GM18502 (cell line): ENCODE data around the gene DNAH3.
"Not testable (repeated sequence)": the region's sequence is repeated elsewhere in the genome, so short reads cannot be mapped to it uniquely, and the experiment has no call there.

Source experiments
- ATAC-seq: cut with Tn5 transposase; IDR thresholded peaks from one replicate; pipeline ENCODE4 v1.9.1; 2021; ENCODE audit warnings: mild to moderate bottlenecking; ENCODE audit not compliant: unreplicated experiment, poor library complexity

DNAH3 gene, protein sequence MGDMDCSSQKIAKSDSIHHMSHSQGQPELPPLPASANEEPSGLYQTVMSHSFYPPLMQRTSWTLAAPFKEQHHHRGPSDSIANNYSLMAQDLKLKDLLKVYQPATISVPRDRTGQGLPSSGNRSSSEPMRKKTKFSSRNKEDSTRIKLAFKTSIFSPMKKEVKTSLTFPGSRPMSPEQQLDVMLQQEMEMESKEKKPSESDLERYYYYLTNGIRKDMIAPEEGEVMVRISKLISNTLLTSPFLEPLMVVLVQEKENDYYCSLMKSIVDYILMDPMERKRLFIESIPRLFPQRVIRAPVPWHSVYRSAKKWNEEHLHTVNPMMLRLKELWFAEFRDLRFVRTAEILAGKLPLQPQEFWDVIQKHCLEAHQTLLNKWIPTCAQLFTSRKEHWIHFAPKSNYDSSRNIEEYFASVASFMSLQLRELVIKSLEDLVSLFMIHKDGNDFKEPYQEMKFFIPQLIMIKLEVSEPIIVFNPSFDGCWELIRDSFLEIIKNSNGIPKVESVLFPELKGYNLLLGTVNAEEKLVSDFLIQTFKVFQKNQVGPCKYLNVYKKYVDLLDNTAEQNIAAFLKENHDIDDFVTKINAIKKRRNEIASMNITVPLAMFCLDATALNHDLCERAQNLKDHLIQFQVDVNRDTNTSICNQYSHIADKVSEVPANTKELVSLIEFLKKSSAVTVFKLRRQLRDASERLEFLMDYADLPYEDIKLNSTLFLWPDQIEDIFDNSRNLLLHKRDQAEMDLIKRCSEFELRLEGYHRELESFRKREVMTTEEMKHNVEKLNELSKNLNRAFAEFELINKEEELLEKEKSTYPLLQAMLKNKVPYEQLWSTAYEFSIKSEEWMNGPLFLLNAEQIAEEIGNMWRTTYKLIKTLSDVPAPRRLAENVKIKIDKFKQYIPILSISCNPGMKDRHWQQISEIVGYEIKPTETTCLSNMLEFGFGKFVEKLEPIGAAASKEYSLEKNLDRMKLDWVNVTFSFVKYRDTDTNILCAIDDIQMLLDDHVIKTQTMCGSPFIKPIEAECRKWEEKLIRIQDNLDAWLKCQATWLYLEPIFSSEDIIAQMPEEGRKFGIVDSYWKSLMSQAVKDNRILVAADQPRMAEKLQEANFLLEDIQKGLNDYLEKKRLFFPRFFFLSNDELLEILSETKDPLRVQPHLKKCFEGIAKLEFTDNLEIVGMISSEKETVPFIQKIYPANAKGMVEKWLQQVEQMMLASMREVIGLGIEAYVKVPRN (N-terminal part only)

DNA sequence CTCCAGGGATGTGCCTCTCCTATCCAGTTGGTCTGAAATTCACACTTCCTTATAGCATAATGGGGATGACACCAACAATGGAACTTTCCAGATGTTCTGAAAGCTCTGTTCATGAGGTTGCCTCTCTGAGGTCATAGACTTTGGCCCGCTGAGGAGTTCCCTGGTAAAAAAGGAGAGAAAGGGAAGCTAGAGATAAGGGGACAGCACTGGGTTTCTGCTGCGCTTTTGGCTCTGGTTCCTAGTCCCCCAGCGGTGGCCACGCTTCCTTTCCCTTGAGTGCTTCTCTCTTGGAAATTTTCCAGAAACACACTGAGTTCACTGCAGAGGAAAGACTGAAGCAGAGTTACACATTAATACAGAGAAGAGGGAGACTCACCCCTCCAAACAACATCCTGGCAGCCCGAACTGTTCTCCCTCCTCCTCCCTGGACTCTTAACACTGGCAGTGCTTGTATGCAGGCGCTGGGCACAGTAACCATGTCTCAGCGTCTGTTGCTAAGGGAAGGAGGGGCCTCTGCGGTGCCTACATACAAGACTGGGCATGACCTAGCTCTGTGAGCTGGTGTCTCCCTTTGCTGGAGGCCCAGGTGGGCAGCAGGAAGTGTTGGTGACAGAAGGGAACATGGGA, at the start of gene DNAH3:
TSS of gene DNAH3 (minus strand) at position 472 of the 627 bp plus-strand sequence. CDS start 527 bp downstream, outside the sequence.
- no peak for ATAC-seq

DNA sequence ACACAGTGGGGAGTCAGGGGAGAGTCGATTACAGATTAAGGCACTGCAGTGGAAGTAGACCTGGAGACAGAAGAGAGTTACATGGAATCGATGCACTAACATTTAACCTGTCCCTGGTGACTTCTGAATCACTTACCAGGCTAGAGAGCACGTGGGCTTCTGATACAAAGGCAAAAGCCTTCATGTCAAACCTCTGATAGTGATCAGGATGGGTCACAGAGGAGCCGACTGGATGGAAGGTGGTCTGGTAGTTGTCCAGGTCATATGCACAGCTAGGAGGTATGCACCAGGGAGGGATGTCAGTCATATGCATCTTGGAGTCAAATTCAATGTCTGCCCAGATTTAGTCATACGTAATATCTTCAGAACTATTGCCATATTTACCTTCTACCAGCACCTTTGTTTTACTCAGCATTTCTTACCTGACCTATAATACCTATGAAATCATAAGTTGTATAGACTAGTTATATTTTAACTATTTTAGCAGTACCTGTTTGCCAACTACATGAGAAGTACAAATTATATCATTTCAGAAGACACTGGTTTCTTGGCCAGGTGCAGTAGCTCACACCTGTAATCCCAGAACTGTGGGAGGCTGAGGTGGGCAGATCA, 49.1 kb upstream of the DNAH3 start:
- no peak for ATAC-seq

DNA sequence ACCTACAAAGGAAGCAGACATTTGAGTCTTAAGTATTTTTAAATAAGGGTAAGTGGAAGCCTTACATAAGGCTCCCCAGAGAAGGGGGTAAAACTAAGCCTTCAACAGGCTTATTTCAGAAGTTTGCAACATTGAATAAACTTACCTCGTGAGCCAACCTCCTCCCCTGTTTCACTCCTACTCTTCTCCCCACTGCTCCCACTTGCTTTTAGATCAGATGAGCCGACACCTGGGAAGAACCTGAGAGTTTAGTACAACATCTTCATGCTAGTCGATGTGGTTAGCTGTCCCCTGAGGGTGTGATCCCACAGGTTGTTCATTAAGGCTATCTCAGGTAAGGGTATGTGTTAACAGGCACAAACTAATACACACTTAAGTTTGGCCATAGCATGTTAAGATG, 47.0 kb upstream of the DNAH3 start:
- ATAC-seq: no peak

DNA sequence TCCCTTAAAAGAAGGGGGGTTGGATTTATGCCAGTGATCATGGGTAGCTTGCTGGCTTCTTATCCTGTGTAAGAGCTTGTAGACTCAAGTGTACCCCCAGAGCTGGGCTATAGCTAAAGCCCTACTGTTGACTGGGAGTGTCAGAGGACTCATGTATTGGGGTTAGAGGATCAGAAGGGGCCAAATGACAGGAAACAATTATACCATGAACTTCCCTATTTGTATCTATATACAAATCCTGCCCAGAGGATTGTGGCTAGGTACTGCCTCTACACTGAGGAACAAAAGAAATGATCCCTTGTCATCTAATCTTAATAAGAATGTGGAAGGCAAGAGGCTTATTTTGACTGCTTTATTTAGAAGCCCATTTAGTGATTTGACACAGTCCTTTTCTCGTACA, 46.5 kb upstream of the DNAH3 start:
- ATAC-seq: no peak

DNA sequence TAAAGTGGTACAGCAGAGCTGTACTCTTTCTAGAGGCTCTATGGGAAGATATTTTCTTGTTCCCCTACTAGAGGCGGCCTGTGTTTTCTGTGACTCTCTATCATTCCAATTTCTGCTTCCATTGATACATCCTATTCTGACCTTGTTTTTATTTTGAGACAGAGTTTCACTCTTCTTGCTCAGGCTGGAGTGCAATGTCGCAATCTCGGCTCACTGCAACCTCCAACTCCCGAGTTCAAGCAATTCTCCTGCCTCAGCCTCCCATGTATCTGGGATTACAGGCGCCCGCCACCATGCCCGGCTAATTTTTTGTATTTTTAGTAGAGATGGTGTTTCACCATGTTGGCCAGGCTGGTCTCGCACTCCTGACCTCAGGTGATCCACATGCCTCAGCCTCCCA, 44.7 kb upstream of the DNAH3 start:
- ATAC-seq: not testable (repeated sequence)

DNA sequence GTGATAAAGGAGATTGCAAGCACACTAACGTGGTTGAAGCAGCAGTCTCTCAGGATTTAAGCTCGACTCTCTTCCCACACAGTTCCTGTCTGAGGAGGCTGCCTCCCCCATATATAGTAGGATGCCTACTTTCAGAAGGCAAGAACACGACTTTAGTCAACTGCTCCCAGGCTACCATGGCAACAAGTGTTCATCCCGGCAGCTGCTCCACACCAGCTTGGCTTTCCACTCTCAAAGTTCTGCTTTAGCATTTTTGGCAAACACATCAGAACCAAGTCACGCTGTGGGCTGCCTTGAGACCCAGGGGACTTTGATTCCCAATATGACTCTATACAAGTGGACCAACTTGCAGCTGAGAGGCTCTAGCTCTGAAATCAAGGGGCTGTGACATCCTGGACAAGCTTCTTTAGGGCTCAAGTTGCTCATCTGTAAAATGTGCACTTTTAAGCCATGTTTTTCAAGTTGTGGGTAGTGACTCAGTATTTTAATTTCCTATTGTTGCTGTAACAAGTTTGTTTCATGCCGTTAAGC, 44.2 kb upstream of the DNAH3 start:
- no peak for ATAC-seq

DNA sequence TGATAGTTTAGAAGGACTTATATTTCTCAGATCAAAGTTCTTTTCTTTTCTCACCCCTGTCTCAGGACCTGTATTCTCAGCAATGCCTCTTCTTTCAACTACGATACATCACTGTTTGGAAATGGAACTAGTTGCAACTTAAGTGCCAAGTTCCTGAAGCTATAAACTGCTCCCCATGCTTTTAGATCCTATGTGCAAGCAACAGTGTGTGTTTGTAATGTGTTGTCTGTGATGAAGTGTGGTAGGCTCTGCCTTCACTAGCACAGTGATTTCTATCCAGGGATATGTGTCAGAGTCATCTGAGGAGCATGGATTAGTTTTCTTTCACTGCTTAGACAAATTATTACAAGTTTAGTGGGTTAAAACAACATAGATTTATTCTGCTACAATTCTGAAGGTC, 42.3 kb upstream of the DNAH3 start:
- no peak for ATAC-seq

DNA sequence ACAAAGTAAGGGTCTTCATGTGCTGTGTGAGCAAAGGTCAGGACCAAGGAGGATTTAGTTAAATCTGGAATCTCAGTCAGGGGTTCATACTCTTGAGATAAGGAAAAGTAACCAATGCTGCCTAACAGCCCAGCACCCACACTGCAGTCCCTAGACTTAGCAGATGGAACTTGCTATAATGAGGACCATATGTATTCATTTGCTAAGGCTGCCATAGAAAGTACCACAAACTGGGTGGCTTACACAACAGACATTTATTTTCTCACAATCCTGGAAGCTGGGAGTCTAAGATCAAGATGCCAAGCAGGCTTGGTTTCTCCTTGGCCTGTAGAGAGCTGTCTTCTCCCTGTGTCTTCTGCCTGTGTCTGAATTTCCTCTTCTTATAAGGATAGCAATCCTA, 40.0 kb upstream of the DNAH3 start:
- ATAC-seq: no peak

DNA sequence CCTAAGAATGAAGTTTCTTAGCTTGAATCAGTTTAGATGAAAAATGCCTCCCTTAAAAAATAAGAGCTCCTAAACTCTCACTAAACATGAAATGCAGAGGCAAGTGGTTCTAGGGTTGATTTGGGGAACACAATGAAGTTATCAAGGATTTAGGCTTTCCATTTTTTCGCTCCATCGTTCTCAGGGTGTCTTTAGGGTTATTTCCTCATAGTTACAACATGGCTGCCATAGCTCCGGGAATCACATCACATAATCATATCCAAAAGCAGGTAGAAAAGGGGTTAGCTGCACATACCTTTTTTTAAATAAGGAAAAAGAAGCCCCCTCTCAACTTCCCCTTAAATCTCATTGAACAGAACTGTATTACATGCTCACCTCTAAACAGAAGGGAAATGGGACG, 39.4 kb upstream of the DNAH3 start:
- no peak for ATAC-seq

DNA sequence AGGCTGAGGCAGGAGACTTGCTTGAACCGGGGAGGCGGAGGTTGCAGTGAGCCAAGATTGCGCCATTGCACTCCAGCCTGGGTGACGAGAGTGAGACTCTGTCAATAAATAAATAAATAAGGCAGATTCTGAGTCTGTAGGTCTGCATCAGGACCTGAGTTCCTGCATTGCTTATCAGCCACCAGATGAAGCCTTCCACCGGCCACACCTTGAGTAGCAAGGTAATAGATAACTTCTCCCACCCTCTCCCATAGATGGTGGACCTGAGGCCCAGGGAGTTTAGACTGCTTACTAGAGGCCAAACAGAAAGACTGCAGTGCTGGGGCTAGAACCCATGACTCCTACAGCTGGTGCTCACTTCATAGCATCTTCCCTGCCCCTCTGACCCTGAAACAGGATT, 38.7 kb upstream of the DNAH3 start:
- ATAC-seq: no peak

DNA sequence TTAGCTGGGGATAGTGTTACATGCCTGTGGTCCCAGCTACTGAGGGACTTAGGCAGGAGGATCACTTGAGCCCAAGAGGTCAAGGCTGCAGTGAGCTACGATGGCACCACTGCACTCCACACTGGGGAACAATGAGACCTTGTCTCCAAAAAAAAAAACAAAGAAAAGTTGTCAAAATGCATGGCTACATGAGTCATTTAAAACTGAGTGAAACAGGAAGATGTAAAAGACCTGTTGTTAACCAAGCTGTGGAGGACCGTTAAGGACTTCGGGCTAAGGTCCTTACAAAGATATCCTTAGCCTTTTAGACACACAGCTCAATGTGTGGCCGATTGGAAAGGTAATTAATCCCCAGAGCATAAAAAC, 35.7 kb upstream of the DNAH3 start:
- no peak for ATAC-seq

DNA sequence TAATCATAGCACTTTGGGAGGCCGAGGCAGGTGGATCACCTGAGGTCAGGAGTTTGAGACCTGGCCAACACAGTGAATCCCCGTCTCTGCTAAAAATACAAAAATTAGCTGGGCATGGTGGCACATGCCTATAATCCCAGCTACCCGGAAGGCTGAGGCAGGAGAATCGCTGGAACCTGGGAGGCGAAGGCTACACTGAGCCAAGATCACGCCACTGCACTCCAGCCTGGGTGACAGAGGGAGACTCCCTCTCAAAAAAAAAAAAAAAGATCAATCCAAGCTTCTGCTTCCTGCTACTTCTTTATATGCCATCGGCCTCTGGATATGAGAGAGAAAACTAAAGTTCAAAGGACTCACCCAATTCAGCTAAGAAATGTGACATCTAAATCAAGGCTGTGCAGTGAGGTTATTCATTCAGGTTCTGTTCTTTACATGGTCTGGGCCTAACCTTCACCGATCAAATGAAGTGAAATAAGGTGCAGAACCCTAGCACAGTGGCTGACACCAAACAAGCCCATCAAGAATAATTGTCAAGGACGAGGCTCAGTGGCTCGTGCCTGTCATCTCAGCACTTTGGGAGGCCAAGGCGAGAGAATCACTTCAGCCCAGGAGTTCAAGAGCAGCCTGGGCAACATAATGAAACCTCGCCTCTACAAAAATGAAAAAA, 35.1 kb upstream of the DNAH3 start:
- no peak for ATAC-seq

DNA sequence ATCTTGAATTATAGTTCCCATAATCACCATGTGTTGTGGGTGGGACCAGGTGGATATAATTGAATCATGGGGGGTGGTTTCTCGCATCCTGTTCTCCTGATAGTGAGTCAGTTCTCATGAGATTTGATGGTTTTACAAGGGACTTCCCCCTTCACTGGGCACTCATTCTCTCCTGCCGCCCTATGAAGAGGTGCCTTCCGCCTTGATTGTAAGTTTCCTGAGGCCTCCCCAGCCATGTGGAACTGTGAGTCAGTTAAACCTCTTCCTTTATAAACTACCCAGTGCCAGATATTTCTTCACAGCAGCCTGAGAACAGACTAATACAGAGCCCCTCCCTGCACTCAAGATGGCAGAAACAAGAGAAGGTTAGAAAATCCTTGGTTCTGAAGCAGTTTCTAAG, 34.2 kb upstream of the DNAH3 start:
- no peak for ATAC-seq

DNA sequence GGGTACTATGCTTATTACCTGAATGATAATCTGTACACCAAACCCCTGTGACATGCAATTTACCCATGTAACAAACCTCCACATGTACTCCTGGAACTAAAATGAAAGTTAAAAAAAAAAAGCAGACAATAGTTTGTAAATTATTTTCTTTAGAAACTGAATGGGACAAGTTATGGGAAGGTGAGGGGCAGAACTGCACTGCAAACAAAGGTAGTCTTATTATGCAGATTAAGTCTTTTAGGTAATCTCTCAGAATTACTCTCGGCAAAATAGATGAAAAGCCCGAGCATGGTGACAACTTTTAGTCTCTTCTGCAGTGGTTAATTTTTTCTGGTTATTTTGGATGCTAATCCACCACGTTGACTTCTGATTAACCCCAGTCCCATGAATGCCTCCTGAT, 33.3 kb upstream of the DNAH3 start:
- ATAC-seq: no peak

DNA sequence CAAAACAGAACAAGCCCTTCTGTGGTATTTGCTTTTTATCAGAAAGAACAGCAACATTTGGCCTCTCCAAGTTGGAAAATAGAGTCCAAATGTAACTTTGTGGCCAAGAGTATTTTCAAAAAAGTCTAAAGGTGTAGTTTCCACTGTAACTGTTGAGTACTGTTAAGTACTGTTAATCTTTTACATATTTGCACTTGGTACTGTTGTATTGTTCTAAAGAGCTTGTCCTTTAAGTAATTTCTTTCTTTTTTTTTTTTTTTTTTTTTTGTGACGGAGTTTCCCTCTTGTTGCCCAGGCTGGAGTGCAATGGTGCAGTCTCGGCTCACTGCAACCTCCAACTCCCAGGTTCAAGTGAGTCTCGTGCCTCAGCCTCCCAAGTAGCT, 29.3 kb upstream of the DNAH3 start:
- no peak for ATAC-seq

DNA sequence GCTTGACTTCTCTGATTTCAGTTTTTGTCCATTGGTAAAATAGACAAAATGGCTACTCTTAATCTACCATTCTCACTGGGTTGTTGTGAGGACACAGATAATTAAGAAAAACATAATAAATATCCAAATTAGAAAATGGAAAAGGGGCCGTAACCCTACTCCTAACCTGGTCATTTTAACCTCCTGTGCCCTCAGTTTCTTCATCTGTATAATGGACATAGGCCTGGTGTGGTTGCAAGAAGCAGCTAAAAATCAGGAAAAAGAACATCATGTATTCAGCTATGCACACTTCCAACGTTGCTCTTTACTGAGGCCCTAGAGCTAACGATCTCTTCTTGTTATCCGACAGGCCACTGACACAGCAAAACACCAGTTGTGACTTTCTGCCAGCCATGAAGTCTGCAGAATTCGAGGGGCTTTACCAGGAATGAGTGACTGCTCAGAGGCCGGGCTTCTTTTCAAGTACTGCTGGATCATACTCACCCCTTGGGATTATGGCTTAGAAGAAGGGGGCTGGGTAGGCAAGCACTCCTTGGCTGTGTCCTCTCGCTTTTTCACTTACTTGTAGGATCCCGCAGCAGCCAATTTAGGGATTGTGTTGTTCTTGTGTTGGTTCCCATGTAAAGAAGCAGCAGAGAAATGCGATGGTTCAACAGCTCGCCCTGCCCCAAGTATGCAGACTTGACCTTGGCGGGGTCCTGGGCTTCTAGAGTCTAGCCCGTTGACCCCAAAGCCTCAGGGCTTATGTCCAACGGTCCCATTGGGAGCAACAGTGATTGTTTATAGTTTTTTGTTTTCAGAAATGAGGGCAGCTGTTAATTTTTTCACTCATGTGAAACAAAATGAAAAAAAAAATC, 28.7 kb upstream of the DNAH3 start:
- no peak for ATAC-seq

DNA sequence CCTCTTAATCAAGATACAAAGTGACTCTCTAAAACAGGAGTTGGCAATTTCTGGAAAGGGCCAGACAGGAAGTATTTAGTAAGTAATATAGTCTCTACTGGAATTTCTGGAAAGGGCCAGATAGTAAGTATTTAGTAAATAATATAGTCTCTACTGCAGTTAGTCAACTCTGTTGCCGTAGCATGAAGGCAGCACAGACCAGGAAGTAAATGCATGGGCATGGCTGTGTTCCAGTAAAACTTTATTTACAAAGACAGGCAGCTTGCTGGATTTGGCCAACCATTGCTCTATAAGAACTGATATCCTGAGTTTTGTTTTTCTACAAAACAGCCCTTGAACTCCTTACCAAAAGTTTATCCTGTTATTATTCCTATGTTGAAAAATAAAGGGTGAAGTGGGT, 24.8 kb upstream of the DNAH3 start:
- no peak for ATAC-seq

DNA sequence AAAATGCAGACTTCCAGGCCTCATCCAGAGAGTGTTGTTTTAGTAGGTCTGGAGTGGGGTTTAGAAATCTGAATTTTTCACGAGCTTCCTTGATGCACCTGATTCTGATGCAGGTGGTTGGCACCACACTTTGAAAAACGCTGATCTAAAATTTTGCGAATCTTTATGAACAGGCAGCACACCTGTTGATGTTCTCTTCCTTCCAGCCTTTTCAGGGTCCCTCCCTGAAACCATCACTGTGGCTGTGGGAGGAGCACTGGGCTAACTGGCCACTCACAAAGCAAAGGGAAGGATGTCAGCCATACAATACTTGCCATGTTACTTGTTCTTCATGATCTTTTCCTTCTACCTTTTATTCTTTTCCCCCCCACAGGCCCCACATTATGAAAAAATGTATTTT, 22.0 kb upstream of the DNAH3 start:
- no peak for ATAC-seq
